Measurements from ENCODE around the gene AASS. TPM values are rescaled to one million over a fixed set of nuclear protein-coding genes. Genes with fewer than 3 reads are reported as not detected.
"Not testable (repeated sequence)": the region's sequence is repeated elsewhere in the genome, so short reads cannot be mapped to it uniquely, and the experiment has no call there.

AASS gene
- total and polyA plus RNA-seq, 4 experiments from 2014 or later = 0.79 to 3.0 (median 2.6) TPM; not detected in 1

DNA sequence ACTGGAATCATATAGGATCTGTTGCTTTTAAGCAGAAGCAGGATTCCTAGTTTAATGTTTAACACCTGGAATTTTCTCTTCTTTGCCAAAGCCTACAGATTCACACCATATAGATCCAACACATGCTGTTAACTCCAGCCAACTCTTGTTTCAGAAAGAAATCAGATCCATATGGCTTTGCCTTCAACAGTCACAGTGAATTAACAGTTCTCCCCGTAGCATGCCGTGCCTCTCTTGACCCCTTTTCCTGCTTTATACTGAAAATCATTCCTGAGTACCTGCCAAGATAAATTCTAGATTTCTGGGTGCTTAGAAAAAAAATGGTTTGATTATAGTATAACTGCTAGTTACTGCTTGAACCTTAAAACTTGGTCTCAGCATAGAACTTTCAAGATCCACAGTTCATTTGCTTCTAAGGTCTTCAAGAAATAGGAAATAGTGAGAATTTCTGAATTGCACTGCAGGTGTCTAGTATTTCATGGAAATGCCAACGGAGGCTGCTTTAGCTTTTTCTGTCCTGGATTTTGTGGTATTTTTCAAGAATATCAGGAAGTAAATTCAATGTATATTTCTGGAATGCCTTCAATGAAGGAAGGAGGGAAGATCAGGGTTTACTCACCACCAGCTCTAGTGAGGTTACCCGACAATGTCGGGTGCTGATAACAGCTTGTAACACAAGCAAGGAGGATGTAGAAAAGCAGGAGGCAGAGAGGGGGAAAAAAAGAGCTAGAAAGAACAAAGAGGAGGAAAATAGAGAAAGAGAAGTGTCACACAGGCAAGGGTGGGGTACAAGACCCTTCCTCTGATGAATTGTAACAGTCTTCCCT is 6.6 kb downstream of the AASS start:
- Mint-ChIP-seq H3K4me1 (peaks cover 12 to 16% (median 14%) of the 10 kb centered on the region in 4 donors), H3K4me3 (peak overlapping the region; percentile 46 to 80 (median 64)), H3K36me3 (no peaks in the 10 kb centered on the region), H3K27ac (peak overlapping the region in 2 of 7 donors; percentile 29 to 43), H3K27me3 (peaks cover 3% of the 10 kb centered on the region in 2 donors), H3K9me3 (peaks cover 0 to 4% (median under 1%) of the 10 kb centered on the region in 8 donors)
- intact Hi-C loops (cut with micrococcal nuclease) = no loop called here
- DNase-seq = no peak
- H3K4me1 ChIP-seq (ENCODE audit: insufficient read depth, low read length) = peaks cover 13% of the 10 kb centered on the region
- H3K36me3 ChIP-seq (ENCODE audit: insufficient read depth, low read length) = no peaks in the 10 kb centered on the region
- H3K9me3 ChIP-seq (ENCODE audit: control insufficient read depth in 1 of 2, low read length in 2 of 2) = no peaks in the 10 kb centered on the region
- H3K4me3 ChIP-seq (ENCODE audit: low read length in 2 of 2) = no peak overlapping the region
- H3K27ac ChIP-seq (ENCODE audit: low read depth, low read length) = no peak overlapping the region
- CTCF ChIA-PET (ENCODE audit: partially characterized antibody) = no interaction called here
- POLR2A ChIA-PET (ENCODE audit: partially characterized antibody) = no interaction called here
- H3K27me3 ChIP-seq (ENCODE audit: insufficient read depth, low read length) = no peaks in the 10 kb centered on the region

GRCh38 chr7:122136639-122137245 is 7.3 kb downstream of the AASS start:
- Histone ChIP-seq H3K27me3 (ENCODE audit: insufficient read depth, low read length) (no peaks in the 10 kb centered on the region), H3K9me3 (ENCODE audit: control insufficient read depth in 1 of 2, low read length in 2 of 2) (no peaks in the 10 kb centered on the region), H3K36me3 (ENCODE audit: insufficient read depth, low read length) (no peaks in the 10 kb centered on the region), H3K4me1 (ENCODE audit: insufficient read depth, low read length) (peaks cover 13% of the 10 kb centered on the region), H3K27ac (ENCODE audit: low read depth, low read length) (no peak overlapping the region), H3K4me3 (ENCODE audit: low read length in 2 of 2) (no peak overlapping the region)
- peak overlapping the region in 1 of 7 donors; percentile 45 for H3K27ac Mint-ChIP-seq
- intact Hi-C loops (cut with micrococcal nuclease) = no loop called here
- CTCF ChIA-PET (ENCODE audit: partially characterized antibody) = no interaction called here
- H3K27me3 Mint-ChIP-seq = peaks cover 2 to 3% of the 10 kb centered on the region in 2 donors
- H3K4me1 Mint-ChIP-seq = peaks cover 12 to 16% (median 14%) of the 10 kb centered on the region in 4 donors
- POLR2A ChIA-PET (ENCODE audit: partially characterized antibody) = no interaction called here
- H3K4me3 Mint-ChIP-seq = peak overlapping the region; percentile 7 to 80 (median 60)
- no peak for DNase-seq
- H3K9me3 Mint-ChIP-seq = peaks cover 0 to 4% (median under 1%) of the 10 kb centered on the region in 8 donors
- H3K36me3 Mint-ChIP-seq = no peaks in the 10 kb centered on the region

DNA sequence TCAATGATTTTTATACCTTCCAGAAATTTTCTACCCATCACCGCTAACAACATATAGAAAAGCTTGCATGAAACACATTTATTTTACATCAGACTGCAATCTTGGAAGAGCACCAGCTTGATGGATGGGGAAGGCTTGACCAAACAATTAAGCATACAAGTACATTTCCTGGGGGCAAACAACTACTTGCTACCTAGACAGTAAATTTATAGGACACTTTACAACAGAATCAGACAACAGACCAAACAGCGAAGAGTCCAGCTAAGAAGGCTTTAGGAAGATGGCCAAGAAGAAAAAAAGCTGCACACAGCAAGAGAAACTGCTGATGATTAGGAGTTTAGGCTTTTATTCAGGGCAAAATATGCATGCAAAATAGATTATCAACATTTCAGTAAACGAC is 8.0 kb downstream of the AASS start:
- H3K36me3 Mint-ChIP-seq = no peaks in the 10 kb centered on the region
- intact Hi-C loops (cut with micrococcal nuclease) = no loop called here
- H3K9me3 Mint-ChIP-seq = peaks cover 0 to 4% (median under 1%) of the 10 kb centered on the region in 8 donors
- no peaks in the 10 kb centered on the region for H3K9me3 ChIP-seq (ENCODE audit: control insufficient read depth in 1 of 2, low read length in 2 of 2)
- H3K27me3 ChIP-seq (ENCODE audit: insufficient read depth, low read length) = no peaks in the 10 kb centered on the region
- H3K4me3 ChIP-seq (ENCODE audit: low read length in 2 of 2) = no peak overlapping the region
- peaks cover 12 to 16% (median 14%) of the 10 kb centered on the region in 4 donors for H3K4me1 Mint-ChIP-seq
- ChIA-PET CTCF (ENCODE audit: partially characterized antibody) (no interaction called here), POLR2A (ENCODE audit: partially characterized antibody) (no interaction called here)
- H3K27me3 Mint-ChIP-seq = no peaks in the 10 kb centered on the region
- H3K27ac ChIP-seq (ENCODE audit: low read depth, low read length) = no peak overlapping the region
- H3K36me3 ChIP-seq (ENCODE audit: insufficient read depth, low read length) = no peaks in the 10 kb centered on the region
- peak overlapping the region in 1 of 8 donors; percentile 9 for H3K4me3 Mint-ChIP-seq
- H3K27ac Mint-ChIP-seq = no peak overlapping the region
- H3K4me1 ChIP-seq (ENCODE audit: insufficient read depth, low read length) = peaks cover 13% of the 10 kb centered on the region
- DNase-seq = no peak

- no peak overlapping the region for H3K4me3 Mint-ChIP-seq
- no peaks in the 10 kb centered on the region for H3K9me3 ChIP-seq (ENCODE audit: control insufficient read depth in 1 of 2, low read length in 2 of 2)
- no peak overlapping the region for H3K27ac ChIP-seq (ENCODE audit: low read depth, low read length)
- H3K27me3 Mint-ChIP-seq = no peaks in the 10 kb centered on the region
- H3K36me3 Mint-ChIP-seq = no peaks in the 10 kb centered on the region
- ChIA-PET POLR2A (ENCODE audit: partially characterized antibody) (no interaction called here), CTCF (ENCODE audit: partially characterized antibody) (no interaction called here)
- peaks cover 0 to 4% (median under 1%) of the 10 kb centered on the region in 8 donors for H3K9me3 Mint-ChIP-seq
- H3K36me3 ChIP-seq (ENCODE audit: insufficient read depth, low read length) = no peaks in the 10 kb centered on the region
- peaks cover 12 to 16% (median 14%) of the 10 kb centered on the region in 4 donors for H3K4me1 Mint-ChIP-seq
- no peak for DNase-seq
- intact Hi-C loops (cut with micrococcal nuclease) = no loop called here
- no peak overlapping the region for H3K27ac Mint-ChIP-seq
- peaks cover 13% of the 10 kb centered on the region for H3K4me1 ChIP-seq (ENCODE audit: insufficient read depth, low read length)
- H3K27me3 ChIP-seq (ENCODE audit: insufficient read depth, low read length) = no peaks in the 10 kb centered on the region
- H3K4me3 ChIP-seq (ENCODE audit: low read length in 2 of 2) = no peak overlapping the region
These were observed 8.8 kb downstream of the AASS start for GRCh38 chr7:122135275-122135674.

- H3K4me1 Mint-ChIP-seq = peaks cover 12 to 16% (median 14%) of the 10 kb centered on the region in 4 donors
- H3K9me3 ChIP-seq (ENCODE audit: control insufficient read depth in 1 of 2, low read length in 2 of 2); intact Hi-C loops (cut with micrococcal nuclease); H3K27me3 Mint-ChIP-seq; H3K27ac Mint-ChIP-seq; H3K27me3 ChIP-seq (ENCODE audit: insufficient read depth, low read length); CTCF ChIA-PET (ENCODE audit: partially characterized antibody); H3K4me3 ChIP-seq (ENCODE audit: low read length in 2 of 2); DNase-seq; POLR2A ChIA-PET (ENCODE audit: partially characterized antibody); H3K27ac ChIP-seq (ENCODE audit: low read depth, low read length); H3K4me3 Mint-ChIP-seq; H3K36me3 Mint-ChIP-seq; H3K36me3 ChIP-seq (ENCODE audit: insufficient read depth, low read length); H3K9me3 Mint-ChIP-seq: not testable (repeated sequence)
- peaks cover 13% of the 10 kb centered on the region for H3K4me1 ChIP-seq (ENCODE audit: insufficient read depth, low read length)
These were observed 9.3 kb downstream of the AASS start for GRCh38 chr7:122134793-122135192.

- no peaks in the 10 kb centered on the region for H3K9me3 ChIP-seq (ENCODE audit: control insufficient read depth in 1 of 2, low read length in 2 of 2)
- Mint-ChIP-seq H3K27me3 (no peaks in the 10 kb centered on the region), H3K9me3 (peaks cover 0 to 4% (median 0%) of the 10 kb centered on the region in 8 donors), H3K4me3 (no peak overlapping the region), H3K27ac (peak overlapping the region in 1 of 7 donors; percentile 61), H3K36me3 (no peaks in the 10 kb centered on the region), H3K4me1 (peaks cover 11 to 15% (median 13%) of the 10 kb centered on the region in 4 donors)
- CTCF ChIA-PET (ENCODE audit: partially characterized antibody) = no interaction called here
- no peak overlapping the region for H3K27ac ChIP-seq (ENCODE audit: low read depth, low read length)
- no peak overlapping the region for H3K4me3 ChIP-seq (ENCODE audit: low read length in 2 of 2)
- intact Hi-C loops (cut with micrococcal nuclease) = no loop called here
- DNase-seq = no peak
- H3K36me3 ChIP-seq (ENCODE audit: insufficient read depth, low read length) = no peaks in the 10 kb centered on the region
- peaks cover 13% of the 10 kb centered on the region for H3K4me1 ChIP-seq (ENCODE audit: insufficient read depth, low read length)
- POLR2A ChIA-PET (ENCODE audit: partially characterized antibody) = no interaction called here
- no peaks in the 10 kb centered on the region for H3K27me3 ChIP-seq (ENCODE audit: insufficient read depth, low read length)
These were observed 10.6 kb downstream of the AASS start for GRCh38 chr7:122133477-122133876.

- Histone ChIP-seq H3K27ac (ENCODE audit: low read depth, low read length) (no peak overlapping the region), H3K36me3 (ENCODE audit: insufficient read depth, low read length) (no peaks in the 10 kb centered on the region), H3K27me3 (ENCODE audit: insufficient read depth, low read length) (no peaks in the 10 kb centered on the region), H3K4me1 (ENCODE audit: insufficient read depth, low read length) (peaks cover 9% of the 10 kb centered on the region), H3K4me3 (ENCODE audit: low read length in 2 of 2) (no peak overlapping the region), H3K9me3 (ENCODE audit: control insufficient read depth in 1 of 2, low read length in 2 of 2) (peaks cover 0 to 4% of the 10 kb centered on the region in 2 donors)
- Mint-ChIP-seq H3K4me3 (no peak overlapping the region), H3K4me1 (peaks cover 6 to 8% (median 7%) of the 10 kb centered on the region in 4 donors), H3K36me3 (no peaks in the 10 kb centered on the region), H3K27me3 (no peaks in the 10 kb centered on the region), H3K9me3 (peaks cover 0 to 4% (median under 1%) of the 10 kb centered on the region in 8 donors), H3K27ac (no peak overlapping the region)
- intact Hi-C loops (cut with micrococcal nuclease) = no loop called here
- CTCF ChIA-PET (ENCODE audit: partially characterized antibody) = no interaction called here
- POLR2A ChIA-PET (ENCODE audit: partially characterized antibody) = no interaction called here
- DNase-seq = no peak
These were observed 11.7 kb downstream of the AASS start for GRCh38 chr7:122132341-122132740.
